Loucy (cell line): ENCODE data around the gene YEATS4.

Experiments used
- H2AFZ ChIP-seq: fragments of 200-600 bp; sonication (generic); 2 replicates; pipeline ENCODE4 v1.6.0; 2016; ENCODE audit warnings: antibody characterized with exemption, mild to moderate bottlenecking, low read length, moderate library complexity
- H3F3A ChIP-seq: fragments of 200-600 bp; 2 replicates; pipeline ENCODE4 v1.6.0; 2016; ENCODE audit warnings: antibody characterized with exemption, low read depth, mild to moderate bottlenecking
- H3K27me3 ChIP-seq: fragments of 200-600 bp; sonication (generic); 2 replicates; pipeline ENCODE4 v1.6.1; 2014; ENCODE audit warnings: low read length, mild to moderate bottlenecking; ENCODE audit not compliant: insufficient read depth, poor library complexity, severe bottlenecking
- H3K36me3 ChIP-seq: fragments of 200-600 bp; sonication (generic); 2 replicates; pipeline ENCODE4 v1.6.1; 2016; ENCODE audit warnings: low read length; ENCODE audit not compliant: insufficient read depth
- H3K4me1 ChIP-seq: fragments of 200-600 bp; sonication (generic); 2 replicates; pipeline ENCODE4 v1.5.1; 2014; ENCODE audit warnings: low read length, mild to moderate bottlenecking; ENCODE audit not compliant: insufficient read depth, poor library complexity, severe bottlenecking
- H3K4me2 ChIP-seq: fragments of 200-600 bp; sonication (generic); 2 replicates; pipeline ENCODE4 v1.6.0; 2014; ENCODE audit warnings: antibody characterized with exemption, low read length, low read depth, mild to moderate bottlenecking; ENCODE audit not compliant: poor library complexity, severe bottlenecking
- H3K4me3 ChIP-seq: fragments of 200-600 bp; sonication (generic); 2 replicates; pipeline ENCODE4 v1.5.1; 2014; ENCODE audit warnings: low read length, mild to moderate bottlenecking, mixed read lengths; ENCODE audit not compliant: poor library complexity, severe bottlenecking
- H3K79me2 ChIP-seq: fragments of 200-600 bp; sonication (generic); 2 replicates; pipeline ENCODE4 v1.6.1; 2014; ENCODE audit warnings: low read length; ENCODE audit not compliant: insufficient read depth
- H3K9ac ChIP-seq: fragments of 200-600 bp; sonication (generic); 2 replicates; pipeline ENCODE4 v1.6.0; 2014; ENCODE audit warnings: mild to moderate bottlenecking, low read depth, low read length, moderate library complexity; ENCODE audit not compliant: poor library complexity, severe bottlenecking
- H3K9me2 ChIP-seq: fragments of 200-600 bp; sonication (generic); replicated peaks from 2 replicates; pipeline ENCODE4 v1.6.1; 2016; ENCODE audit warnings: low read depth, low read length, mixed read lengths
- H3K9me3 ChIP-seq: fragments of 200-600 bp; sonication (generic); 2 replicates; pipeline ENCODE4 v1.6.1; 2014; ENCODE audit warnings: mild to moderate bottlenecking, antibody characterized with exemption, low read length, low read depth; ENCODE audit not compliant: insufficient read depth
- H4K20me1 ChIP-seq: fragments of 200-600 bp; sonication (generic); 2 replicates; pipeline ENCODE4 v1.6.0; 2014; ENCODE audit warnings: antibody characterized with exemption, low read length, mild to moderate bottlenecking; ENCODE audit not compliant: insufficient read depth, poor library complexity, severe bottlenecking
- CTCF ChIP-seq: fragments of 200-600 bp; sonication (generic); conservative IDR thresholded peaks from 2 replicates; pipeline ENCODE4 v1.5.1; 2014; ENCODE audit warnings: mild to moderate bottlenecking, antibody characterized with exemption, low read length
- EZH2phosphoT487 ChIP-seq: fragments of 200-600 bp; IDR thresholded peaks from 2 replicates; pipeline ENCODE4 v1.6.1; 2018; ENCODE audit warnings: antibody characterized with exemption, mild to moderate bottlenecking, moderate library complexity, borderline replicate concordance

Gene YEATS4

GRCh38 chr12:69345077-69345476 lies 14.5 kb upstream of the YEATS4 start:
- Histone ChIP-seq H3K9ac (no peak overlapping the region), H3K4me1 (peaks cover 7% of the 10 kb centered on the region), H3K27me3 (no peaks in the 10 kb centered on the region), H2AFZ (no peak overlapping the region), H3K36me3 (no peaks in the 10 kb centered on the region), H3F3A (no peaks in the 10 kb centered on the region), H3K79me2 (no peaks in the 10 kb centered on the region), H3K4me3 (no peak overlapping the region), H4K20me1 (no peaks in the 10 kb centered on the region), H3K9me2 (no peaks in the 10 kb centered on the region), H3K9me3 (no peaks in the 10 kb centered on the region), H3K4me2 (no peak overlapping the region)
- no peak for TF ChIP-seq EZH2phosphoT487

- no peaks in the 10 kb centered on the region for H3K36me3 ChIP-seq
- no peak overlapping the region for H3K4me3 ChIP-seq
- no peaks in the 10 kb centered on the region for H3K9me3 ChIP-seq
- H3K9me2 ChIP-seq = no peaks in the 10 kb centered on the region
- H3K4me1 ChIP-seq = peaks cover 7% of the 10 kb centered on the region
- no peaks in the 10 kb centered on the region for H3K27me3 ChIP-seq
- TF ChIP-seq EZH2phosphoT487 (no peak), CTCF (no peak)
- no peak overlapping the region for H3K4me2 ChIP-seq
- no peak overlapping the region for H2AFZ ChIP-seq
- no peaks in the 10 kb centered on the region for H4K20me1 ChIP-seq
- H3K79me2 ChIP-seq = no peaks in the 10 kb centered on the region
- no peaks in the 10 kb centered on the region for H3F3A ChIP-seq
- no peak overlapping the region for H3K9ac ChIP-seq
These were observed 13.8 kb upstream of the YEATS4 start for GRCh38 chr12:69345742-69346141.

GRCh38 chr12:69348162-69348938 lies 11.2 kb upstream of the YEATS4 start, which contains the start of gene LYZ:
Gene LYZ (plus strand): TSS chr12:69348381. CDS start chr12:69348409, 28 bp downstream.
- H3K4me2 ChIP-seq = peak within 1 kb of the TSS; percentile 40
- H3K36me3 ChIP-seq = no peaks in the 10 kb centered on the region
- no peak for TF ChIP-seq EZH2phosphoT487
- TF ChIP-seq CTCF = no peak
- peak within 1 kb of the TSS; percentile 80 for H2AFZ ChIP-seq
- H3K9me3 ChIP-seq = no peaks in the 10 kb centered on the region
- H3F3A ChIP-seq = no peaks in the 10 kb centered on the region
- no peaks in the 10 kb centered on the region for H3K27me3 ChIP-seq
- no peak within 1 kb of the TSS for H3K9ac ChIP-seq
- H3K79me2 ChIP-seq = no peaks in the 10 kb centered on the region
- no peaks in the 10 kb centered on the region for H4K20me1 ChIP-seq
- no peaks in the 10 kb centered on the region for H3K9me2 ChIP-seq
- peaks cover 7% of the 10 kb centered on the region for H3K4me1 ChIP-seq
- H3K4me3 ChIP-seq = peak within 1 kb of the TSS; percentile 25
